ENCODE results near the gene BNC2.

The BNC2 gene

GRCh38 chr9:16401701-16402100 is 468.8 kb downstream of the BNC2 start:
- DNase-seq = peak; percentile 68 to 84 (median 78)

DNA sequence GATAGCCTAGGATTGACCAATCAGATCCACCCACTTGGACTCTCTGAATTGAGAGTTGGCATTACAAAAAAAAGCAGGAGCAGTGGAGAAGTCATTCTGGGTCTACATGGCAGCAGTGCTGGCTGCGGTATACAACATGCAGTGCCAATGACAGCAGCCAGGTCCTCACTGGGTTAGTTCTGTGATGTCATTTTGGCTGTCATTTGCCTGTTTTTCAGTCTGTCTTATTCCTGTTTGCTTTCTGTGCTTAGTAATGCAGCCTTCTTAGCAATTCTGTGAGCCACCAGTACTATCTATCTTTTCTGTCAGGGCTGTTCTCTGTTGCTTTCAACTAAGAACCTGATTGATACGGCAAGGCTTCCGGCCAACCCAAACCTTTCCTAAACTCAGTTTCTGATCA is 471.8 kb downstream of the BNC2 start:
- no peak for DNase-seq

DNA sequence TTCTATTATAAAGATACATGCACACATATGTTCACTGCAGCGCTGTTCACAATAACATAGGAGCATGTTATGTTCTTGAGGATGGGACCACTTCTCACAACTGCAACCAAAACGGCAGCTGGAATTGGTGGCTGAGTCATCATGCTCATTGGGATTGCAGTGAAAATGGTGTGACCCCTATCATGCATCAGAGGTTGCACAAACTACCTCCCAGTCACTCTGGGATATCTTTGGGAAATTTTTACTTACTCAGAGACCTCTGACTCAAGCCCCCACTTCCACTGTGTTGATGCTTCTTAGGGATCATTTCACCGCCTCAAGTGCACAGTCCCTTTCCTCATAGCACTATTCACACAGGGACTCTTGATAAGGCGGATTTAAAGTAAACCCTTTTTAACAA is 474.1 kb downstream of the BNC2 start:
- DNase-seq = no peak

DNA sequence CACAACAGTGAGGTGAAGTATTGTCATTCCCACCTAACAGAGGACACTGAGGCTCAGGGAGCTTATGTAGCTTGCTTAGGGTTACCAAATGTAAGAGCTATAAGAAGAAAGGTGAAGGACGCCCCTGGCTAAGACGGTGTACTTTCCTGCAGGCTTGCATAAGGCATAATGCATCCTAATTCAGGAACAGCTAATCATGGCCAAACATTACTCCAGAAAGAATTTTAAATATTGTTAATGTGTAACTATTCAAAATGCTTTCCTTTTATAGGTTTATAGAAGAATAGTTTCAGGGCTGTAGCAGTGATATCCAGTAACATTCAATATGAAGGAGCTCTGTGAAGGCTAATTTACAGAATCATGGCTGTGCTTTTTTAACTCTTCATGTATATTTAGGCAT is 479.1 kb downstream of the BNC2 start:
- DNase-seq = no peak

GRCh38 chr9:16387382-16387781 is 483.1 kb downstream of the BNC2 start:
- no peak for DNase-seq

GRCh38 chr9:16386827-16387077 is 483.7 kb downstream of the BNC2 start:
- DNase-seq = no peak

DNA sequence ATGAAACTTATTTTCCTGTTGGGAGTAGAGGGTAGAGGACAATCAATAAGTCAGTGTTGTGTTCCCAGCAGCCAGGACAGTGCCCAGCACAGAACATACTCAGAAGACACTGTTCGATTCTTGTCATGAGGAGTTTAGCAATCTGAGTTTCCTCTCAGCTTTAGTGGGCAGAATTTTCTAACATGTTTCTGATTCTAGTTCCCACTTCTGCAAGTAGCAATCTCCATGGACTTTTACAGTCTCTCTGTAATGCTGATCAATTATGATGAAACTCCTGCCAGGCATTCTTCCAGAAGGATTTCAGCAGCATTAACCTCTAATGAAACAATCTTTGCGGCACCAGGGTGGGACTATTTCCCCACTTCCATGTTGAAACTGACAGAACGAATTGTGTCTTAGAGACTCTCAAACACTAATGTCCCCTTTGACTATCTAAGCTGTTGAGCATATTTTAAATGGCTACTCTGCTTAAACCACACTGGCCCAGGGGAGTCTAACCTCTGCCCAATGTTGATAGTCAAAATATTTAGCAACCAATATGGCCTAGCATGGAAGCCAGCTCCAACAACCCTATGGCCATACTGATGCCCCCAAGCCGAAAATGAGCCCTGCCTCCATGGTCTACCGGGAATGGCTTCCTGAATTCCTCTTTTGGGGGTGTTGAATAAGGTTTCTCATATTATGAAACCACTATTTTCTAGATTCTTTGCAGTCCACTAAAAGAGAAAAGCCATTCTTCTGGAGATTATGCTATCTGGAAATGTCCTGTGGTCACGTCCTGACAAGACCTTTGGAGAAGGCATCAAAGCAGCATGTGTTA is 484.3 kb downstream of the BNC2 start:
- DNase-seq = peak in 3 of 4 experiments; percentile 6 to 44 (median 41)

DNA sequence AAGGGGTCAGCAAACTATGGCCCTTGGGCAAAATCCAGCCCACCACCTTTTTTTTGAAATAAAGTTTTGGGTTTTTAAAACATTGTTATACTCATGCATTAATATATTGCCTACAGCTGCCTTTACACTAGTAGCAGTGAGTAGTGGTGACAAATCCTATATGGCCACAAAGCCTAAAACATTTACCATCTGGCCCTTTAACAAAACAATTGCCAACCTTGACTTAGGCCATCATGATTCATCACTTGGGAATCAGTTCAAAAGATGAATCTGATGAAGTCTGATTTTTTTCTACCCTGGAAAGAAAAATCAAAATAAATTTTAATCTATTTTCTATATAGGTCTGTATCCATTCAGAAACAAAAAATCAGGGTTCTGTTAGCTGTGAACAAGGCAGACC is 484.9 kb downstream of the BNC2 start:
- no peak for DNase-seq

- no peak for DNase-seq
Measured at GRCh38 chr9:16384993-16385392, 485.5 kb downstream of the BNC2 start.

GRCh38 chr9:16377311-16377710 is 493.2 kb downstream of the BNC2 start:
- DNase-seq = no peak

DNA sequence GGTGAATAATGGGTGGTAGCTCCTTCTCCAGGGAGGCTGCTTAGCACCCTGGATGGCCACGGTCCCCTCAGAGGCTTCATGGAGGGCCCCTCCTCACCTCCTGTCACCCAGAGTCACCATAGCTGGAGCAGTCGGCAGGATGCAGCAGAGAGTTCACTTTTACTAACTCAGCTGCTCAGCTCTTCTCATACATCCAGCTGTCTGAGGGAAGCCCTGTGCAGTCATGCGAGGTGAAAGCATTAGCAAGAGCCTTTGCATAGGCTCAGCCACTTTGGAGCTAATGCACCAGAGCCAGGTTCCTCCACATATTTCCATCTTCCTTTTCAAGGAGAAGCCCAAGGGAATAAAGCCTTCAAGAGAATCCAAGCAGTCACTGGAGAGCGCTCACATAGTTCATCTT is 499.2 kb downstream of the BNC2 start:
- DNase-seq = no peak

- no peak for DNase-seq
Measured at GRCh38 chr9:16370647-16371046, 499.8 kb downstream of the BNC2 start.

- no peak for DNase-seq
Measured at GRCh38 chr9:16369427-16369826, 501.0 kb downstream of the BNC2 start.

DNA sequence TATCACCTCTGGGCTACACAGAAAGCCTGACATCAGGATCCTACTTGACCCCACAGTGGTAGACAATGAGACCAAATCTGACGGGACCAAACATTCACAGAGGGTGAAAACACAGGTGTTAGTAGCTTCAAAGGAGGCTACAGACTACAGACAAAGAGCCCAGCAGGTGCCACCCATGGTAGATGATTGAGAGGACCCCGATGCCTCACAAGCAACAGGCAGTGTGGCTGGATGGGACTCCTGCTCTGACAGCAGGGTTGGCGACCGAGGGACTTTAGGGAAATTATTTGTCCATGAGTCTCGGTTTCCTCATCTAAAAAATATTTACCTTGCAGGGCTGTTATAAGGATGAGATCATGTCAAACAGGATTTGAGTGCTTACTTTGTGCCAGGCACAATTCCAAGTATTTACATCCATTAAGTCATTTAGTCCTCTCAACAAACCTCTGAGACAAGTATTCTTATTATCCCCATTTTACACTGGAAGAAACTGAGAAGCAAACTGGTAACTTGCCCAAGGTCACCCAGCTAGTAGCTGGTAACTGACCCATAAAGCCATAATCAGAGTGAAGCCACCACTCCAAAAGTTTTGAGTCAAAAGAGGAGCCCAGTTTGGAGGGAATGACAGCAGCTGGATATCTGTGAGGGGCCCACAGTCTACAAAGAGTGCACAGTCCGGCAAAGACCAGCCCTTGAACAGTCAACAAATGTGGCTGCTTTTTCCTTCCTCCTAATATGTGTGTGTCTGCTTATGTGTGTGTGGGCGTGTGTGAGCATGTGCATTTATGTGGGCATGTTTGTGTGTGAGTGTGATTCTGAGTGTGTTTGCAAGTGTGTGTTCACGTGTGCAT is 502.0 kb downstream of the BNC2 start:
- DNase-seq = no peak

- no peak for DNase-seq
Measured at GRCh38 chr9:16367605-16368231, 502.8 kb downstream of the BNC2 start.

DNA sequence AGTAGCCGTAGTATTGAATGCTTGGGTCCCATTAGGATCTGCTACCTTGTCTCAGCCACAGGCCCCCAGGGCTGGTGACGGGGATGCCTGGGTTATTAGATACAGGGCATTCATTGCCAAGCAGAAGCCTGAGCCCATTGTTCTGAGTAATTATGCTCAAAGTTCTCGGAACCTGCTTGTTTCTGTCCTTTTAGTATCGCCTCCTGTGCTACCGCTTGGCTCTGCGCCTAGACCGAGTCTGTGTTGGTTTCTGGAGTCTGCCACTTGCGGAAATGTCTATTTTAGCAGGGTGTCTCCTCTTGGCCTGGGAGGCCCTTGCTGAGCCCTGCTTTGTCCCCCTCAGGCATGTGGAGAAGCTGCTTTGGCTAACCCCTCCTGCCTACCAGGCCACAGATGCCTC is 506.1 kb downstream of the BNC2 start:
- DNase-seq = no peak

DNA sequence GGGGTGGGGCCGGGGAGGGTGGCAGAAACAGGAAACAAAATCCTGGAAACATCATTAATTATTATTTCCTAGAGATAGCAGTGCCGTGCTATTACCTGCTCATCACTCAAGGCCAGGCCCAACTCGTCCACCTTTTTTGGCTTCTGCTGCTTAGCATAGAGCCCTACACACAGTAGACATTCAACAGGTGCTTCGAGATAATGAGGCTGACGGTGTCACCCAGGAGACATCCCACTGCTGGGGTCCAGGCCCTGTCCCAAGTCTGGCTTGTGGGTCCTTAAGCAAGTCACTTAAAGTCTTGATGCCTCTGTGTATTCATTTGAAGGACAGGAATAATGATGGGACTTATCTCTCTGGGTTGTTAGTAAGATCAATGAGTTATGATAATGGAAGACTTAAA is 506.6 kb downstream of the BNC2 start:
- no peak for DNase-seq

DNA sequence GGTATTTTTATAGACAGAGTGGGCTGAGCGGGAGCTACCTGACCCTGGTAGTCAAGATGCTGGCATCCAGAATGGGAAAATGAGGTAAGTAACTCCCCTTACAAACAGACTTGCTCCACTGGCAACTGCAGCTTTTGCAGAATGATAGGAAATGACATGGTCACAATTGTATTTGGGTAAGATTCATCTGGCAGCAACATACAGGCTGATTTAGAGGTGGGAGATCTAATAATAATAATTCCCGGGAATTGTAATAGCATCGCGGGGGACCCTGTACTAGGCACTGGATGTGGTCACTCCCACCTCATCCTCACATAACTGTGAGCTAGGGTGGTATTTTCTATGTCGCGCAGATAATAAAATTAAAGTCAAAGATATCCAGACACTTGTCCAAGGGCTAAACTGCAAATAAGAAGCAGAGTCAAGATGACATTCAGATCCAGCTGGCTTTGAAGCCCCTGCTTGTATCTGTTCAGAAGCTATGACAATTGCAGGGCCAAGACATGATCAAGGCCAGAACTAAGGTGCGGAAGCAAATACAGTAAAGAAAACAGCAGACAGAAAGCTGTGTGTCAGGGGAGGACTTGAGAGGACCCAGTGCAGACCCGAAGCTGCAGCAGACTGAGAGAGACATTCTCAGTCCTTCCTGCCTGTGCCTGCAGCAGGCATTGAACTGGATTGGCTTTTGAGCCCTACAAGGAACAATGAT is 507.2 kb downstream of the BNC2 start:
- DNase-seq = no peak

- no peak for DNase-seq
Measured at GRCh38 chr9:16361939-16362338, 508.5 kb downstream of the BNC2 start.

DNA sequence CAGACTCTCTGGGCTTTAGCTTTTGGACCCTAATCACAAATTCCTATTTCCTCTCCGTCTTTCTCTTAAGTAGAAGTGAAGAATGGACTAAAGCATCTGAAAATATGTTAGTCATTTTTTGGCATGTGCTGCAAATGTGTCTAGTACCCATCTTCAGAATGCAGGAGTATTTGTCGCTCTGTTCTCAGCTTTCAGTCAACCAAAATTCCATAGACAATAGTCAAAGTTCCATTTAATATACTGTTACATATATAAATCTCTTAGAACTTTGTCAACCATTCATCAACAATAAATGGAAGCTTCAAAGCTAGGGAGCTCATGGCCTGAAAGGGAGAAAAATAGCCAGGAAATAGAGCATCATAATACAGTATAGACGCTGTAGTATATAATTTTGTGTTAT is 509.4 kb downstream of the BNC2 start:
- no peak for DNase-seq

GRCh38 chr9:16360247-16360646 is 510.2 kb downstream of the BNC2 start:
- no peak for DNase-seq

All from suppressor macrophage (primary cell).